HFFc6 (cell line): Measurements from ENCODE around the gene ESPN. TPM values are rescaled to one million over a fixed set of nuclear protein-coding genes. Genes with fewer than 3 reads are reported as not detected.

Experiments
- DNase-seq: peaks from one replicate; pipeline ENCODE4 v3.0.0-alpha.2; 2018
- H3K27ac Mint-ChIP-seq: 2 replicates; pipeline ENCODE4 v1.8.0; 2020; ENCODE audit warnings: mild to moderate bottlenecking, mixed read lengths
- H3K27me3 Mint-ChIP-seq: 2 replicates; pipeline ENCODE4 v1.8.0; 2021; ENCODE audit warnings: mild to moderate bottlenecking, moderate library complexity, mixed read lengths; ENCODE audit not compliant: insufficient read depth
- H3K36me3 Mint-ChIP-seq: 2 replicates; pipeline ENCODE4 v1.8.0; 2021; ENCODE audit warnings: low read depth, mixed read lengths
- H3K4me1 Mint-ChIP-seq: 2 replicates; pipeline ENCODE4 v1.8.0; 2020; ENCODE audit warnings: low read depth, mixed read lengths
- H3K4me3 Mint-ChIP-seq: 2 replicates; pipeline ENCODE4 v1.8.0; 2020; ENCODE audit warnings: mild to moderate bottlenecking, moderate library complexity, mixed read lengths
- H3K9me3 Mint-ChIP-seq: 2 replicates; pipeline ENCODE4 v1.8.0; 2020; ENCODE audit warnings: mild to moderate bottlenecking, mixed read lengths
- total RNA-seq, 6 experiments: library from RNA; stranded (reverse); fragmentation: NEBNext Ultra II Directional; extraction: Animal tissue kit (Norgen Biotek cat#: 25700); gene quantifications; 2 replicates in 1 of 6; 3 replicates in 5 of 6; pipeline ENCODE4 v1.2.3, GENCODE V29; 2021
- TF ChIP-seq, protein P1 (sequence below): fragments of 200-600 bp; sonication (generic); IDR thresholded peaks from 2 replicates; pipeline ENCODE4 v1.5.0; 2021; ENCODE audit warnings: antibody characterized with exemption, mild to moderate bottlenecking

ESPN gene
- total RNA-seq, 6 experiments from 2014 or later = not detected

GRCh38 chr1:6399294-6399693 lies 25.3 kb upstream of the ESPN start:
- Mint-ChIP-seq H3K27me3 (peaks cover 1% of the 10 kb centered on the region; the same call in 1 of the 2 replicates), H3K27ac (no peak overlapping the region), H3K4me3 (no peak overlapping the region), H3K36me3 (no peaks in the 10 kb centered on the region), H3K9me3 (no peaks in the 10 kb centered on the region), H3K4me1 (peaks cover 7% of the 10 kb centered on the region)
- no peak for DNase-seq
- TF ChIP-seq, protein P1, sequence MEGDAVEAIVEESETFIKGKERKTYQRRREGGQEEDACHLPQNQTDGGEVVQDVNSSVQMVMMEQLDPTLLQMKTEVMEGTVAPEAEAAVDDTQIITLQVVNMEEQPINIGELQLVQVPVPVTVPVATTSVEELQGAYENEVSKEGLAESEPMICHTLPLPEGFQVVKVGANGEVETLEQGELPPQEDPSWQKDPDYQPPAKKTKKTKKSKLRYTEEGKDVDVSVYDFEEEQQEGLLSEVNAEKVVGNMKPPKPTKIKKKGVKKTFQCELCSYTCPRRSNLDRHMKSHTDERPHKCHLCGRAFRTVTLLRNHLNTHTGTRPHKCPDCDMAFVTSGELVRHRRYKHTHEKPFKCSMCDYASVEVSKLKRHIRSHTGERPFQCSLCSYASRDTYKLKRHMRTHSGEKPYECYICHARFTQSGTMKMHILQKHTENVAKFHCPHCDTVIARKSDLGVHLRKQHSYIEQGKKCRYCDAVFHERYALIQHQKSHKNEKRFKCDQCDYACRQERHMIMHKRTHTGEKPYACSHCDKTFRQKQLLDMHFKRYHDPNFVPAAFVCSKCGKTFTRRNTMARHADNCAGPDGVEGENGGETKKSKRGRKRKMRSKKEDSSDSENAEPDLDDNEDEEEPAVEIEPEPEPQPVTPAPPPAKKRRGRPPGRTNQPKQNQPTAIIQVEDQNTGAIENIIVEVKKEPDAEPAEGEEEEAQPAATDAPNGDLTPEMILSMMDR = no peak

DNA sequence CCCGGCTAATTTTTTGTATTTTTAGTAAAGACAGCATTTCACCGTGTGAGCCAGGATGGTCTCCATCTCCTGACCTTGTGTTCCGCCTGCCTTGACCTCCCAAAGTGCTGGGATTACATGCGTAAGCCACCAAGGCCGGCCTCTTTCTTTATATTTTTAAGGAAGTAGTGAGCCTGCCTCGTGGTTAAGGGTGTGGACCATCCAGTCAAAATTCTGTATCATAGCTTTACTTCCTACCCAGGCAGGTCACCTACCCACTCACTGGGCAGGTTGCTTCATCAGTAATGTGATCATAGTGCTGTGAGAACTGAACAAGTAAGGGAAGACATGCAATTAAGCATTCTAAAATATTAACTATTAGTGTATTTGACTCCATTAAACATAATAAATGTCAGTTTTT lies 22.9 kb upstream of the ESPN start:
- no peaks in the 10 kb centered on the region for H3K9me3 Mint-ChIP-seq
- H3K36me3 Mint-ChIP-seq = no peaks in the 10 kb centered on the region
- H3K4me3 Mint-ChIP-seq = no peak overlapping the region
- no peaks in the 10 kb centered on the region for H3K4me1 Mint-ChIP-seq
- peaks cover 3% of the 10 kb centered on the region for H3K27me3 Mint-ChIP-seq
- no peak overlapping the region for H3K27ac Mint-ChIP-seq
- TF ChIP-seq, protein P1 = no peak
- no peak for DNase-seq

- peaks cover 5% of the 10 kb centered on the region for H3K4me1 Mint-ChIP-seq
- no peak overlapping the region for H3K27ac Mint-ChIP-seq
- TF ChIP-seq, protein P1 = no peak
- no peak for DNase-seq
- no peaks in the 10 kb centered on the region for H3K36me3 Mint-ChIP-seq
- peaks cover 10% of the 10 kb centered on the region; the same call in 1 of the 2 replicates for H3K27me3 Mint-ChIP-seq
- no peaks in the 10 kb centered on the region for H3K9me3 Mint-ChIP-seq
- H3K4me3 Mint-ChIP-seq = no peak overlapping the region
These were observed 16.6 kb upstream of the ESPN start for GRCh38 chr1:6408023-6408422.

GRCh38 chr1:6409053-6409452 lies 15.5 kb upstream of the ESPN start:
- H3K4me1 Mint-ChIP-seq = peaks cover 15% of the 10 kb centered on the region
- no peak overlapping the region for H3K27ac Mint-ChIP-seq
- H3K9me3 Mint-ChIP-seq = no peaks in the 10 kb centered on the region
- H3K4me3 Mint-ChIP-seq = no peak overlapping the region
- no peak for DNase-seq
- peaks cover 10% of the 10 kb centered on the region for H3K27me3 Mint-ChIP-seq
- TF ChIP-seq, protein P1 = 0 out of 2 replicates have a peak, but pooled peaks have one; percentile 6
- no peaks in the 10 kb centered on the region for H3K36me3 Mint-ChIP-seq

DNA sequence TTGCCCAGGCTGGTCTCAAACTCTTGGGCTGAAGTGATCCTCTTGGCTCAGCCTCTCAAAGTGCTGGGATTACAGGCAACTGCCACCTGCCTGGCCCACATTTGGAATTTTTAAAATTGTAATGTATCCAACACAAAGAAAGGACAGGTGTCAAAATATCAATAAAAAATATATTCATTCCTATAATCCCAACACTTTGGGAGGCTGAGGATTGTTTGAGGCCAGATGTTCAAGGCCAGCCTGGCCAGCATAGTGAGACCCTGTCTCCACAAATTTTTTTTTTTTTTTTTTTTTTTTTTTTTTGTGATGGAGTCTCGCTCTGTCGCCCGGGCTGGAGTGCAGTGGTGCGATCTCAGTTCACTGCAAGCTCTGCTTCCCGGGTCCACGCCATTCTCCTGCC lies 14.8 kb upstream of the ESPN start:
- TF ChIP-seq, protein P1 = no peak
- no peak overlapping the region for H3K27ac Mint-ChIP-seq
- H3K36me3 Mint-ChIP-seq = no peaks in the 10 kb centered on the region
- peaks cover 22% of the 10 kb centered on the region for H3K4me1 Mint-ChIP-seq
- no peak overlapping the region for H3K4me3 Mint-ChIP-seq
- peaks cover 13% of the 10 kb centered on the region for H3K27me3 Mint-ChIP-seq
- no peaks in the 10 kb centered on the region for H3K9me3 Mint-ChIP-seq
- no peak for DNase-seq
